SK-N-MC (cell line): ENCODE results near the gene TGFBI.

Source experiments
- EZH2 ChIP-seq: fragments of 200-600 bp; sonication (generic); IDR thresholded peaks from one replicate; pipeline ENCODE4 v1.6.1; 2017; ENCODE audit warnings: antibody characterized with exemption
- POLR2AphosphoS5 ChIP-seq: IDR thresholded peaks from 2 replicates; pipeline ENCODE4 v1.6.1; 2012; ENCODE audit warnings: mild to moderate bottlenecking, low read depth, low read length, borderline replicate concordance

- TF ChIP-seq POLR2AphosphoS5 = no peak
- no peak for TF ChIP-seq EZH2
Observed at GRCh38 chr5:135993335-135993879, 35.4 kb upstream of the TGFBI start.
